ENCODE results near the gene PTPRZ1. TPM values are rescaled to one million over a fixed set of nuclear protein-coding genes. Genes with fewer than 3 reads are reported as not detected.

The PTPRZ1 gene
- total RNA-seq, 1 experiment from 2014 or later, result not detected

DNA sequence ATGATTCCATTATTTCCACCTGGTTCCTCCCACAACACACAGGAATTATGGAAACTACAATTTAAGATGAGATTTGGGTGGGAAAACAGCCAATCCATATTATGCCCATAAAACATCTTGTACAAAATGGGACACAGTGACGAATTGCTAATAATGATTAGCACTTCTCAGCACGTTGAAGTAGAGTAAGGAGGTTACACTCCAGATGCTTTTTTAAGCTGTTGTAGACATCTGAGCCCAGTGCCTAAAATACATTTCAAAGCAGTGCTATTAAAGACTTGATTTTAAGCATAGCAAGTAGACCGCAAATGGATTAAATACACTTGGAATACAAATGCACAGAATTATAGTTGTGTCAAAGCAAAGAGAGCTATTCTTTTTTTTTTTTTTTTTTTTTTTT is 165.2 kb downstream of the PTPRZ1 start:
- H3K4me3 Mint-ChIP-seq (ENCODE audit: unreplicated experiment), result no peak overlapping the region
- peaks cover 5% of the 10 kb centered on the region for H3K27me3 Mint-ChIP-seq (ENCODE audit: insufficient read depth, unreplicated experiment)
- no peak overlapping the region for H3K27ac Mint-ChIP-seq (ENCODE audit: unreplicated experiment)
- H3K9me3 Mint-ChIP-seq (ENCODE audit: unreplicated experiment), result no peaks in the 10 kb centered on the region
- no peaks in the 10 kb centered on the region for H3K4me1 Mint-ChIP-seq (ENCODE audit: low read depth, unreplicated experiment)
- TF ChIP-seq, protein P1, sequence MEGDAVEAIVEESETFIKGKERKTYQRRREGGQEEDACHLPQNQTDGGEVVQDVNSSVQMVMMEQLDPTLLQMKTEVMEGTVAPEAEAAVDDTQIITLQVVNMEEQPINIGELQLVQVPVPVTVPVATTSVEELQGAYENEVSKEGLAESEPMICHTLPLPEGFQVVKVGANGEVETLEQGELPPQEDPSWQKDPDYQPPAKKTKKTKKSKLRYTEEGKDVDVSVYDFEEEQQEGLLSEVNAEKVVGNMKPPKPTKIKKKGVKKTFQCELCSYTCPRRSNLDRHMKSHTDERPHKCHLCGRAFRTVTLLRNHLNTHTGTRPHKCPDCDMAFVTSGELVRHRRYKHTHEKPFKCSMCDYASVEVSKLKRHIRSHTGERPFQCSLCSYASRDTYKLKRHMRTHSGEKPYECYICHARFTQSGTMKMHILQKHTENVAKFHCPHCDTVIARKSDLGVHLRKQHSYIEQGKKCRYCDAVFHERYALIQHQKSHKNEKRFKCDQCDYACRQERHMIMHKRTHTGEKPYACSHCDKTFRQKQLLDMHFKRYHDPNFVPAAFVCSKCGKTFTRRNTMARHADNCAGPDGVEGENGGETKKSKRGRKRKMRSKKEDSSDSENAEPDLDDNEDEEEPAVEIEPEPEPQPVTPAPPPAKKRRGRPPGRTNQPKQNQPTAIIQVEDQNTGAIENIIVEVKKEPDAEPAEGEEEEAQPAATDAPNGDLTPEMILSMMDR (IDR thresholded peaks at IDR 0.05; ENCODE audit: insufficient read depth in 1 of 2, low read depth in 1 of 2, low read length in 1 of 2, severe bottlenecking in 1 of 2, unreplicated experiment in 1 of 2), result no peak
- POLR2A ChIA-PET, result interaction anchor here (0.6 kb wide), 1 partner anchor 746 kb away, joined by 3 read pairs; no protein-coding TSS in a partner anchor
- H3K27me3 ChIP-seq (replicated peaks; ENCODE audit: control insufficient read depth, insufficient read depth, low read length), result no peaks in the 10 kb centered on the region
- no peaks in the 10 kb centered on the region for H3K36me3 Mint-ChIP-seq (ENCODE audit: insufficient read depth, unreplicated experiment)
- H3K4me3 ChIP-seq (ENCODE audit: low read depth, low read length), result no peak overlapping the region
- H3K4me1 ChIP-seq, result peaks cover 4% of the 10 kb centered on the region; the same call in 1 of the 2 replicates
- intact Hi-C loops (cut with micrococcal nuclease; ENCODE audit: unreplicated experiment), result no loop called here
- no peak for DNase-seq
- H3K36me3 ChIP-seq (ENCODE audit: control insufficient read depth, insufficient read depth, low read length), result no peaks in the 10 kb centered on the region
- CTCF ChIA-PET, result no interaction called here
- no TSS peak for BruUV-seq (replicated peaks)
- no peaks in the 10 kb centered on the region for H3K9me3 ChIP-seq

DNA sequence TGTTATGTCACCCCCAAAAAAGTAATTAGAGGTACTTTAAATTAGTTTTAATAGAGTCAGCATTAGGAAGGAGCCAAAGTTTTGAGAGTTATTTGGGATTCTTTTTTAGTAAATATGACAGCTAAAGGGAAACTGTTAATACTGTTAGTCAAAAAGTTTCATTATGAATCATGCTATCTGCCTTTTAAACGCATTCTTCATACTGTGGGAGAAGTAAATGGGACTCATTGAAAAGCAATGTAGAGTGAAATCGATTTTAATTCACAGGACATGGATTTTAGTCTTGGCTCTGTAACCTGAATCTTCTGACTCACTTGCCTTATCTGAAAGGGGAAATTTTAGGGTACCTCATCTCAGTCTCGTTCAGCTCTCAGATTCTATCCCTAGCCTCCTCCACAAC is 165.9 kb downstream of the PTPRZ1 start:
- ChIA-PET CTCF (no interaction called here), POLR2A (interaction anchor here (0.6 kb wide), 1 partner anchor 745 kb away, joined by 3 read pairs; no protein-coding TSS in a partner anchor)
- intact Hi-C loops (cut with micrococcal nuclease; ENCODE audit: unreplicated experiment), result no loop called here
- no peak overlapping the region for H3K4me3 Mint-ChIP-seq (ENCODE audit: unreplicated experiment)
- H3K9me3 Mint-ChIP-seq (ENCODE audit: unreplicated experiment), result no peaks in the 10 kb centered on the region
- no peak overlapping the region for H3K4me3 ChIP-seq (ENCODE audit: low read depth, low read length)
- BruUV-seq (replicated peaks), result no TSS peak
- no peak overlapping the region for H3K27ac Mint-ChIP-seq (ENCODE audit: unreplicated experiment)
- no peaks in the 10 kb centered on the region for H3K4me1 Mint-ChIP-seq (ENCODE audit: low read depth, unreplicated experiment)
- peaks cover 4% of the 10 kb centered on the region; the same call in 1 of the 2 replicates for H3K4me1 ChIP-seq
- peaks cover 5% of the 10 kb centered on the region for H3K27me3 Mint-ChIP-seq (ENCODE audit: insufficient read depth, unreplicated experiment)
- H3K36me3 Mint-ChIP-seq (ENCODE audit: insufficient read depth, unreplicated experiment), result no peaks in the 10 kb centered on the region
- H3K36me3 ChIP-seq (ENCODE audit: control insufficient read depth, insufficient read depth, low read length), result no peaks in the 10 kb centered on the region
- TF ChIP-seq, protein P1 (IDR thresholded peaks at IDR 0.05; ENCODE audit: insufficient read depth in 1 of 2, low read depth in 1 of 2, low read length in 1 of 2, severe bottlenecking in 1 of 2, unreplicated experiment in 1 of 2), result no peak
- DNase-seq, result no peak
- H3K9me3 ChIP-seq, result no peaks in the 10 kb centered on the region
- no peaks in the 10 kb centered on the region for H3K27me3 ChIP-seq (replicated peaks; ENCODE audit: control insufficient read depth, insufficient read depth, low read length)

DNA sequence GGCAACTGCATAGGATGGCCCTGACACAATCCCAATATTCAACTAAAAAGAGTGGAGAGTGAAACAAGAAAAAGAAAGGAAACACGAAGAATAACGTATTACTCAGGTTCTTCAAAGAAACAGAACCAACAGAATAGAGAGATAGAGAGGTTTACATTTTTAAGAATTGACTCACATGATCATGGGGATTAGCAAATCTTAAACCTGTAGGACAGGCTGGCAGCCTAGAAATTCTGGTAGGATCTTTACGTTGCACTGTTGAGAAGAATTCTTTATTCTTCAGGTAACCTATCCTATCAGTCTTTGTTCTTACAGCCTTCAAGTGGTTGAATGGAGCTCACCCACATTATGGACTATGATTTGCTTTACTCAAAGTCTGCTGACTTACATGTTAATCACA is 167.2 kb downstream of the PTPRZ1 start:
- BruUV-seq (replicated peaks), result no TSS peak
- intact Hi-C loops (cut with micrococcal nuclease; ENCODE audit: unreplicated experiment), result no loop called here
- H3K36me3 Mint-ChIP-seq (ENCODE audit: insufficient read depth, unreplicated experiment), result no peaks in the 10 kb centered on the region
- H3K9me3 Mint-ChIP-seq (ENCODE audit: unreplicated experiment), result no peaks in the 10 kb centered on the region
- peak overlapping the region; percentile 0 for H3K4me3 Mint-ChIP-seq (ENCODE audit: unreplicated experiment)
- TF ChIP-seq, protein P1 (IDR thresholded peaks at IDR 0.05; ENCODE audit: insufficient read depth in 1 of 2, low read depth in 1 of 2, low read length in 1 of 2, severe bottlenecking in 1 of 2, unreplicated experiment in 1 of 2), result no peak
- Histone ChIP-seq H3K27me3 (replicated peaks; ENCODE audit: control insufficient read depth, insufficient read depth, low read length) (no peaks in the 10 kb centered on the region), H3K4me1 (peaks cover 4% of the 10 kb centered on the region; the same call in 1 of the 2 replicates), H3K4me3 (ENCODE audit: low read depth, low read length) (no peak overlapping the region), H3K36me3 (ENCODE audit: control insufficient read depth, insufficient read depth, low read length) (no peaks in the 10 kb centered on the region), H3K9me3 (no peaks in the 10 kb centered on the region)
- peak in 1 of 2 experiments; percentile 18 for DNase-seq
- no peaks in the 10 kb centered on the region for H3K4me1 Mint-ChIP-seq (ENCODE audit: low read depth, unreplicated experiment)
- no peaks in the 10 kb centered on the region for H3K27me3 Mint-ChIP-seq (ENCODE audit: insufficient read depth, unreplicated experiment)
- ChIA-PET CTCF (no interaction called here), POLR2A (no interaction called here)
- H3K27ac Mint-ChIP-seq (ENCODE audit: unreplicated experiment), result no peak overlapping the region
